ENCODE results near the gene TMEM50B. TPM values are rescaled to one million over a fixed set of nuclear protein-coding genes. Genes with fewer than 3 reads are reported as not detected.
A peak's percentile ranks its signal among the peaks of the same experiment; 100 is the strongest.

The TMEM50B gene
- total RNA-seq, 2 experiments from 2014 or later: 38.4 to 40.3 TPM

GRCh38 chr21:33480481-33481103 is 818 bp upstream of the TMEM50B start:
- intact Hi-C loops (cut with DNase I, micrococcal nuclease): loop anchor here (1.0 to 10.0 kb wide), 5 partner anchors 8 to 1086 kb away; partner anchors contain the start of genes DNAJC28 (in 1 of the 2), GART (in 1 of the 2), SON (in 1 of the 2) and SYNJ1 (in 1 of the 2)
- DNase-seq: no peak
- no peak for TF ChIP-seq CTCF (IDR thresholded peaks at IDR 0.05)
- no peaks in the 10 kb centered on the region for H3K27me3 ChIP-seq (ENCODE audit: control insufficient read depth in 1 of 2, insufficient read depth in 2 of 2, low read length in 2 of 2)
- peak overlapping the region; percentile 53 to 57 for H3K27ac ChIP-seq (ENCODE audit: low read depth in 1 of 2, low read length in 2 of 2)
- peak overlapping the region; percentile 82 for H3K4me3 ChIP-seq (ENCODE audit: low read length)
- ChIA-PET POLR2A (interaction anchor here (0.6 to 4.7 kb wide), 33 partner anchors 10 to 754 kb away, joined by 3 to 197 read pairs (median 5); partner anchors contain the start of genes DNAJC28, DONSON, GART and IFNAR1), CTCF (interaction anchor here (0.7 to 4.6 kb wide), 12 partner anchors 10 to 868 kb away, joined by 3 to 46 read pairs (median 4); partner anchors contain the start of genes CFAP298, DNAJC28, DONSON and GART)
- Mint-ChIP-seq H3K27me3 (no peaks in the 10 kb centered on the region), H3K27ac (peak overlapping the region; percentile 96), H3K4me1 (ENCODE audit: low read depth) (peaks cover 19% of the 10 kb centered on the region), H3K9me3 (no peaks in the 10 kb centered on the region), H3K36me3 (ENCODE audit: low read depth) (peaks cover 4% of the 10 kb centered on the region), H3K4me3 (peak overlapping the region; percentile 89)
- no peaks in the 10 kb centered on the region for H3K9me3 ChIP-seq (ENCODE audit: control insufficient read depth in 1 of 2, insufficient read depth in 1 of 2, low read length in 2 of 2)
- no peaks in the 10 kb centered on the region for H3K36me3 ChIP-seq (ENCODE audit: insufficient read depth, low read length)
- ATAC-seq (ENCODE audit: poor library complexity): peak; percentile 2
- H3K4me1 ChIP-seq (ENCODE audit: insufficient read depth, low read length): peaks cover 22% of the 10 kb centered on the region

GRCh38 chr21:33478935-33479678 is 667 bp downstream of the TMEM50B start:
- Histone ChIP-seq H3K27me3 (ENCODE audit: control insufficient read depth in 1 of 2, insufficient read depth in 2 of 2, low read length in 2 of 2) (no peaks in the 10 kb centered on the region), H3K4me3 (ENCODE audit: low read length) (peak overlapping the region; percentile 88), H3K36me3 (ENCODE audit: insufficient read depth, low read length) (no peaks in the 10 kb centered on the region), H3K9me3 (ENCODE audit: control insufficient read depth in 1 of 2, insufficient read depth in 1 of 2, low read length in 2 of 2) (no peaks in the 10 kb centered on the region), H3K27ac (ENCODE audit: low read depth in 1 of 2, low read length in 2 of 2) (peak overlapping the region; percentile 80 to 90), H3K4me1 (ENCODE audit: insufficient read depth, low read length) (peaks cover 22% of the 10 kb centered on the region)
- TF ChIP-seq CTCF (IDR thresholded peaks at IDR 0.05): peak; percentile 17
- ChIA-PET POLR2A (interaction anchor here (0.7 to 4.7 kb wide), 33 partner anchors 10 to 1067 kb away, joined by 3 to 197 read pairs (median 5); partner anchors contain the start of genes CFAP298, DNAJC28, DONSON and EVA1C), CTCF (interaction anchor here (0.9 to 4.6 kb wide), 11 partner anchors 11 to 867 kb away, joined by 3 to 46 read pairs (median 4); partner anchors contain the start of genes CFAP298, DNAJC28, GART and IFNAR1)
- Mint-ChIP-seq H3K4me1 (ENCODE audit: low read depth) (peaks cover 19% of the 10 kb centered on the region), H3K27ac (peak overlapping the region; percentile 96), H3K27me3 (no peaks in the 10 kb centered on the region), H3K36me3 (ENCODE audit: low read depth) (peaks cover 5% of the 10 kb centered on the region), H3K4me3 (peak overlapping the region; percentile 87), H3K9me3 (no peaks in the 10 kb centered on the region)
- intact Hi-C loops (cut with DNase I, micrococcal nuclease): loop anchor here (1.0 to 5.0 kb wide), 3 partner anchors 63 to 707 kb away; partner anchors contain the start of genes GART (in 1 of the 2) and PAXBP1 (in 1 of the 2)
- DNase-seq (peak; percentile 9 to 74 (median 32)), ATAC-seq (ENCODE audit: poor library complexity) (peak; percentile 7)

GRCh38 chr21:33478182-33478581 is 1.6 kb downstream of the TMEM50B start:
- Mint-ChIP-seq H3K36me3 (ENCODE audit: low read depth) (peaks cover 12% of the 10 kb centered on the region), H3K9me3 (no peaks in the 10 kb centered on the region), H3K27ac (peak overlapping the region; percentile 96), H3K27me3 (no peaks in the 10 kb centered on the region), H3K4me3 (peak overlapping the region; percentile 87), H3K4me1 (ENCODE audit: low read depth) (peaks cover 25% of the 10 kb centered on the region)
- POLR2A ChIA-PET: interaction anchor here (2.6 to 4.7 kb wide), 2 partner anchors 12 to 127 kb away, joined by 15 to 197 read pairs; partner anchors contain the start of gene DNAJC28
- DNase-seq (no peak), ATAC-seq (ENCODE audit: poor library complexity) (no peak)
- peaks cover 22% of the 10 kb centered on the region for H3K4me1 ChIP-seq (ENCODE audit: insufficient read depth, low read length)
- no peaks in the 10 kb centered on the region for H3K27me3 ChIP-seq (ENCODE audit: control insufficient read depth in 1 of 2, insufficient read depth in 2 of 2, low read length in 2 of 2)
- peak overlapping the region; percentile 88 for H3K4me3 ChIP-seq (ENCODE audit: low read length)
- no peak overlapping the region for H3K27ac ChIP-seq (ENCODE audit: low read depth in 1 of 2, low read length in 2 of 2)
- no peaks in the 10 kb centered on the region for H3K36me3 ChIP-seq (ENCODE audit: insufficient read depth, low read length)
- CTCF ChIA-PET: interaction anchor here (1.7 kb wide), 1 partner anchor 128 kb away, joined by 5 read pairs; no protein-coding TSS in a partner anchor
- intact Hi-C loops (cut with DNase I, micrococcal nuclease): loop anchor here in 1 of 2 experiments (5.0 kb wide), 1 partner anchor 706 kb away; the partner anchor contains the start of gene PAXBP1
- no peaks in the 10 kb centered on the region for H3K9me3 ChIP-seq (ENCODE audit: control insufficient read depth in 1 of 2, insufficient read depth in 1 of 2, low read length in 2 of 2)
- TF ChIP-seq CTCF (IDR thresholded peaks at IDR 0.05): no peak

Data from CD4-positive, alpha-beta T cell (primary cell).